HepG2 (cell line): ENCODE data around the gene NAPB. TPM values are rescaled to one million over a fixed set of nuclear protein-coding genes. Genes with fewer than 3 reads are reported as not detected.

Source experiments
- BRD4 ChIP-seq: sonication (generic); formaldehyde crosslinking; IDR thresholded peaks from 2 replicates; pipeline ENCODE4 v1.4.0; 2020; ENCODE audit warnings: missing genetic modification reagents
- CEBPB ChIP-seq: IDR thresholded peaks from 2 replicates; pipeline ENCODE4 v1.6.1; 2011; ENCODE audit warnings: low read depth, low read length, improper control_type of control experiment, borderline replicate concordance
- CENPT ChIP-seq: sonication (generic); formaldehyde crosslinking; IDR thresholded peaks from 2 replicates; pipeline ENCODE4 v1.8.0; 2022; ENCODE audit warnings: low read depth, mild to moderate bottlenecking, moderate library complexity, missing genetic modification reagents
- FOSL2 ChIP-seq: sonication (generic); formaldehyde crosslinking; IDR thresholded peaks from 2 replicates; pipeline ENCODE4 v1.4.0; 2020; ENCODE audit warnings: missing genetic modification reagents
- IKZF1 ChIP-seq: fragments of 450-650 bp; IDR thresholded peaks from 2 replicates; pipeline ENCODE4 v1.7.1; 2016
- NCOA5 ChIP-seq: sonication (generic); formaldehyde crosslinking; IDR thresholded peaks from 2 replicates; pipeline ENCODE4 v1.4.0; 2020; ENCODE audit warnings: missing genetic modification reagents
- NFYC ChIP-seq: IDR thresholded peaks from 2 replicates; pipeline ENCODE4 v1.6.1; 2016; ENCODE audit warnings: missing genetic modification reagents, missing compliant biosample characterization
- NR1H2 ChIP-seq: sonication (generic); formaldehyde crosslinking; IDR thresholded peaks from 2 replicates; pipeline ENCODE4 v1.8.1; 2022; ENCODE audit warnings: low read depth, missing genetic modification reagents, borderline replicate concordance
- RFXAP ChIP-seq: sonication (generic); formaldehyde crosslinking; IDR thresholded peaks from 2 replicates; pipeline ENCODE4 v1.4.0; 2020; ENCODE audit warnings: missing genetic modification reagents, borderline replicate concordance
- ZKSCAN8 ChIP-seq: IDR thresholded peaks from 2 replicates; pipeline ENCODE4 v1.6.1; 2016; ENCODE audit warnings: borderline replicate concordance, missing genetic modification reagents, missing compliant biosample characterization
- ZNF12 ChIP-seq: sonication (generic); formaldehyde crosslinking; IDR thresholded peaks from 2 replicates; pipeline ENCODE4 v1.5.0; 2020; ENCODE audit warnings: missing genetic modification reagents
- ZNF207 ChIP-seq: fragments of 450-650 bp; IDR thresholded peaks from 2 replicates; pipeline ENCODE4 v1.6.1; 2016; ENCODE audit warnings: antibody characterized with exemption, borderline replicate concordance
- ZSCAN25 ChIP-seq: sonication (generic); formaldehyde crosslinking; IDR thresholded peaks from 2 replicates; pipeline ENCODE4 v1.8.0; 2022; ENCODE audit warnings: mild to moderate bottlenecking, missing genetic modification reagents
- polyA plus RNA-seq, 8 experiments: library from polyadenylated mRNA; depleted of rRNA in 3 of 8; stranded (reverse) in 7 of 8; unstranded in 1 of 8; fragments of >200 nt; fragmentation: Illumina TruSeq in 4 of 8; extraction: Trizol in 4 of 8; gene quantifications; 2 replicates each; pipeline versions ENCODE4 v1.2.1 to v1.2.3, GENCODE V29; 2011 to 2016; ENCODE audit warnings: low read depth in 4 of 8, missing spikeins in 1 of 8, mixed read lengths in 1 of 8; ENCODE audit not compliant: insufficient read depth in 1 of 8
- total RNA-seq, 5 experiments: library from RNA; depleted of rRNA; stranded (reverse); fragments of >200 nt; fragmentation: Illumina TruSeq; extraction: Trizol; gene quantifications; 2 replicates each; pipeline ENCODE4 v1.2.3, GENCODE V29; 2016; ENCODE audit warnings: low read depth in 1 of 5
- TF ChIP-seq, protein P1 (sequence below): sonication (generic); formaldehyde crosslinking; IDR thresholded peaks from 2 replicates; pipeline ENCODE4 v1.5.1; 2020; ENCODE audit warnings: mild to moderate bottlenecking, missing genetic modification reagents, borderline replicate concordance
- TF ChIP-seq, protein P2 (sequence below): sonication (generic); formaldehyde crosslinking; IDR thresholded peaks from one replicate; pipeline ENCODE4 v1.5.1; 2020; ENCODE audit warnings: mild to moderate bottlenecking, missing genetic modification reagents; ENCODE audit errors: not compliant biosample characterization

NAPB gene
- total and polyA plus RNA-seq, 2 of the 13 experiments (the other 11 are each of a cell fraction or from before 2014, with no cell fraction given): 15.2 to 16.1 TPM

DNA sequence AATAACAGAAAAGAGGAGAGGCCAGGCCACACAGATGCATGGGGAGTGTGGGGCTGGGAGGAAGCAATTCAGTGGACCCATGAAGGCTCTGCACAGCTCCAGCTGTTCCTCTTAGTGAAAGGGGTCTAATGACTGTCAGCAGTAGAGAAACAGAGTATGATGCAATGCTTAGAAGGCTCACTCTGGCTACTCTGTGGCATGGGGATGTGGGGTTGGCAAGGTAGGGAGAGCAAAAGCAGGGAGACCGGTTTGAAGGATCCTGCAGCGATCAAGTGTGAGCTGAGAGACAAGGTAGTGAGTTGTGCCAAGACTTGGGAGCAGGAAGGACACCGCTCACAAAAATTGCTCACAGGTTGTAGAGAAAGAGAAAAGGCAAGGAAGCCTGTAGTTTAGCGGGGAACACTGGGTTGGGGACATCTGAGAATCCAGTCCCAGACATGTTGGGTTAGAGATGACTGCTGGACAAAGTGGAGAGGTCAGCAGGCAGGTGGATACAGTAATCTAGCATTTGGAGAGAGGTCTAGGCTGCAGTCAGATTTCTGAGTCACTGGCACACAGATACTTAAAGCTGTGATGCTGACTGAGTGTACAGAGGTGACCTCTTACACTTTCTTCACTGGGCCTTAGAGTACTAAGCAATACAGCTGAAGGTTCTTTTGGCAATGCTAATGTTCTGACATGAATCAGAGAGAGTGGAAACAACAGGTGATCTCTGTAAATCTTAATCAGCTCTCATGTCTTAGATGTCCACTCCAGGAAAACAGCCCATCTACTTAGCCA is 27.1 kb downstream of the NAPB start (continued):
- TF ChIP-seq, protein P1, sequence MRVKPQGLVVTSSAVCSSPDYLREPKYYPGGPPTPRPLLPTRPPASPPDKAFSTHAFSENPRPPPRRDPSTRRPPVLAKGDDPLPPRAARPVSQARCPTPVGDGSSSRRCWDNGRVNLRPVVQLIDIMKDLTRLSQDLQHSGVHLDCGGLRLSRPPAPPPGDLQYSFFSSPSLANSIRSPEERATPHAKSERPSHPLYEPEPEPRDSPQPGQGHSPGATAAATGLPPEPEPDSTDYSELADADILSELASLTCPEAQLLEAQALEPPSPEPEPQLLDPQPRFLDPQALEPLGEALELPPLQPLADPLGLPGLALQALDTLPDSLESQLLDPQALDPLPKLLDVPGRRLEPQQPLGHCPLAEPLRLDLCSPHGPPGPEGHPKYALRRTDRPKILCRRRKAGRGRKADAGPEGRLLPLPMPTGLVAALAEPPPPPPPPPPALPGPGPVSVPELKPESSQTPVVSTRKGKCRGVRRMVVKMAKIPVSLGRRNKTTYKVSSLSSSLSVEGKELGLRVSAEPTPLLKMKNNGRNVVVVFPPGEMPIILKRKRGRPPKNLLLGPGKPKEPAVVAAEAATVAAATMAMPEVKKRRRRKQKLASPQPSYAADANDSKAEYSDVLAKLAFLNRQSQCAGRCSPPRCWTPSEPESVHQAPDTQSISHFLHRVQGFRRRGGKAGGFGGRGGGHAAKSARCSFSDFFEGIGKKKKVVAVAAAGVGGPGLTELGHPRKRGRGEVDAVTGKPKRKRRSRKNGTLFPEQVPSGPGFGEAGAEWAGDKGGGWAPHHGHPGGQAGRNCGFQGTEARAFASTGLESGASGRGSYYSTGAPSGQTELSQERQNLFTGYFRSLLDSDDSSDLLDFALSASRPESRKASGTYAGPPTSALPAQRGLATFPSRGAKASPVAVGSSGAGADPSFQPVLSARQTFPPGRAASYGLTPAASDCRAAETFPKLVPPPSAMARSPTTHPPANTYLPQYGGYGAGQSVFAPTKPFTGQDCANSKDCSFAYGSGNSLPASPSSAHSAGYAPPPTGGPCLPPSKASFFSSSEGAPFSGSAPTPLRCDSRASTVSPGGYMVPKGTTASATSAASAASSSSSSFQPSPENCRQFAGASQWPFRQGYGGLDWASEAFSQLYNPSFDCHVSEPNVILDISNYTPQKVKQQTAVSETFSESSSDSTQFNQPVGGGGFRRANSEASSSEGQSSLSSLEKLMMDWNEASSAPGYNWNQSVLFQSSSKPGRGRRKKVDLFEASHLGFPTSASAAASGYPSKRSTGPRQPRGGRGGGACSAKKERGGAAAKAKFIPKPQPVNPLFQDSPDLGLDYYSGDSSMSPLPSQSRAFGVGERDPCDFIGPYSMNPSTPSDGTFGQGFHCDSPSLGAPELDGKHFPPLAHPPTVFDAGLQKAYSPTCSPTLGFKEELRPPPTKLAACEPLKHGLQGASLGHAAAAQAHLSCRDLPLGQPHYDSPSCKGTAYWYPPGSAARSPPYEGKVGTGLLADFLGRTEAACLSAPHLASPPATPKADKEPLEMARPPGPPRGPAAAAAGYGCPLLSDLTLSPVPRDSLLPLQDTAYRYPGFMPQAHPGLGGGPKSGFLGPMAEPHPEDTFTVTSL: no peak
- TF ChIP-seq FOSL2 (CRISPR knock-in tag) (no peak), IKZF1 (no peak), ZKSCAN8 (CRISPR knock-in tag) (no peak), ZNF12 (CRISPR knock-in tag) (no peak), NR1H2 (CRISPR knock-in tag) (no peak), NFYC (CRISPR knock-in tag) (no peak), RFXAP (CRISPR knock-in tag) (no peak), CEBPB (peak; percentile 72; the same call in 1 of the 2 replicates), NCOA5 (no peak), CENPT (CRISPR knock-in tag) (no peak), ZSCAN25 (CRISPR knock-in tag) (no peak), BRD4 (CRISPR knock-in tag) (no peak), ZNF207 (no peak)
- TF ChIP-seq, protein P2, sequence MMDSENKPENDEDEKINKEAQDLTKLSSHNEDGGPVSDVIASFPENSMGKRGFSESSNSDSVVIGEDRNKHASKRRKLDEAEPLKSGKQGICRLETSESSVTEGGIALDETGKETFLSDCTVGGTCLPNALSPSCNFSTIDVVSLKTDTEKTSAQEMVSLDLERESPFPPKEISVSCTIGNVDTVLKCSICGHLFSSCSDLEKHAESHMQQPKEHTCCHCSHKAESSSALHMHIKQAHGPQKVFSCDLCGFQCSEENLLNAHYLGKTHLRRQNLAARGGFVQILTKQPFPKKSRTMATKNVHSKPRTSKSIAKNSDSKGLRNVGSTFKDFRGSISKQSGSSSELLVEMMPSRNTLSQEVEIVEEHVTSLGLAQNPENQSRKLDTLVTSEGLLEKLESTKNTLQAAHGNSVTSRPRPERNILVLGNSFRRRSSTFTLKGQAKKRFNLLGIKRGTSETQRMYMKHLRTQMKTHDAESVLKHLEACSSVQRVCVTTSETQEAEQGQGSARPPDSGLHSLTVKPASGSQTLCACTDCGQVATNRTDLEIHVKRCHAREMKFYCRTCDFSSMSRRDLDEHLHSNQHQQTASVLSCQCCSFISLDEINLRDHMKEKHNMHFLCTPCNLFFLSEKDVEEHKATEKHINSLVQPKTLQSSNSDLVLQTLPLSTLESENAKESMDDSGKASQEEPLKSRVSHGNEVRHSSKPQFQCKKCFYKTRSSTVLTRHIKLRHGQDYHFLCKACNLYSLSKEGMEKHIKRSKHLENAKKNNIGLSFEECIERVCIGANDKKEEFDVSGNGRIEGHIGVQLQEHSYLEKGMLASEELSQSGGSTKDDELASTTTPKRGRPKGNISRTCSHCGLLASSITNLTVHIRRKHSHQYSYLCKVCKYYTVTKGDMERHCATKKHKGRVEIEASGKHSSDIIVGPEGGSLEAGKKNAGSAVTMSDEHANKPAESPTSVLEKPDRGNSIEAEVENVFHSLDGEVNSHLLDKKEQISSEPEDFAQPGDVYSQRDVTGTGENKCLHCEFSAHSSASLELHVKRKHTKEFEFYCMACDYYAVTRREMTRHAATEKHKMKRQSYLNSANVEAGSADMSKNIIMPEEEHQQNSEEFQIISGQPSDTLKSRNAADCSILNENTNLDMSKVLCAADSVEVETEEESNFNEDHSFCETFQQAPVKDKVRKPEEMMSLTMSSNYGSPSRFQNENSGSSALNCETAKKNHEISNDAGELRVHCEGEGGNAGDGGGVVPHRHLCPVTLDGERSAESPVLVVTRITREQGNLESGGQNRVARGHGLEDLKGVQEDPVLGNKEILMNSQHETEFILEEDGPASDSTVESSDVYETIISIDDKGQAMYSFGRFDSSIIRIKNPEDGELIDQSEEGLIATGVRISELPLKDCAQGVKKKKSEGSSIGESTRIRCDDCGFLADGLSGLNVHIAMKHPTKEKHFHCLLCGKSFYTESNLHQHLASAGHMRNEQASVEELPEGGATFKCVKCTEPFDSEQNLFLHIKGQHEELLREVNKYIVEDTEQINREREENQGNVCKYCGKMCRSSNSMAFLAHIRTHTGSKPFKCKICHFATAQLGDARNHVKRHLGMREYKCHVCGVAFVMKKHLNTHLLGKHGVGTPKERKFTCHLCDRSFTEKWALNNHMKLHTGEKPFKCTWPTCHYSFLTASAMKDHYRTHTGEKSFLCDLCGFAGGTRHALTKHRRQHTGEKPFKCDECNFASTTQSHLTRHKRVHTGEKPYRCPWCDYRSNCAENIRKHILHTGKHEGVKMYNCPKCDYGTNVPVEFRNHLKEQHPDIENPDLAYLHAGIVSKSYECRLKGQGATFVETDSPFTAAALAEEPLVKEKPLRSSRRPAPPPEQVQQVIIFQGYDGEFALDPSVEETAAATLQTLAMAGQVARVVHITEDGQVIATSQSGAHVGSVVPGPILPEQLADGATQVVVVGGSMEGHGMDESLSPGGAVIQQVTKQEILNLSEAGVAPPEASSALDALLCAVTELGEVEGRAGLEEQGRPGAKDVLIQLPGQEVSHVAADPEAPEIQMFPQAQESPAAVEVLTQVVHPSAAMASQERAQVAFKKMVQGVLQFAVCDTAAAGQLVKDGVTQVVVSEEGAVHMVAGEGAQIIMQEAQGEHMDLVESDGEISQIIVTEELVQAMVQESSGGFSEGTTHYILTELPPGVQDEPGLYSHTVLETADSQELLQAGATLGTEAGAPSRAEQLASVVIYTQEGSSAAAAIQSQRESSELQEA (CRISPR knock-in tag): no peak
